Inflammatory macrophage treated with lipopolysaccharide for 1 hour (primary cell): ENCODE data around the gene ARHGEF17.

Source experiments
- DNase-seq, 2 donors: peaks; one replicate each; pipeline ENCODE4 v3.0.0-alpha.2; 2020 to 2022

The ARHGEF17 gene

DNA sequence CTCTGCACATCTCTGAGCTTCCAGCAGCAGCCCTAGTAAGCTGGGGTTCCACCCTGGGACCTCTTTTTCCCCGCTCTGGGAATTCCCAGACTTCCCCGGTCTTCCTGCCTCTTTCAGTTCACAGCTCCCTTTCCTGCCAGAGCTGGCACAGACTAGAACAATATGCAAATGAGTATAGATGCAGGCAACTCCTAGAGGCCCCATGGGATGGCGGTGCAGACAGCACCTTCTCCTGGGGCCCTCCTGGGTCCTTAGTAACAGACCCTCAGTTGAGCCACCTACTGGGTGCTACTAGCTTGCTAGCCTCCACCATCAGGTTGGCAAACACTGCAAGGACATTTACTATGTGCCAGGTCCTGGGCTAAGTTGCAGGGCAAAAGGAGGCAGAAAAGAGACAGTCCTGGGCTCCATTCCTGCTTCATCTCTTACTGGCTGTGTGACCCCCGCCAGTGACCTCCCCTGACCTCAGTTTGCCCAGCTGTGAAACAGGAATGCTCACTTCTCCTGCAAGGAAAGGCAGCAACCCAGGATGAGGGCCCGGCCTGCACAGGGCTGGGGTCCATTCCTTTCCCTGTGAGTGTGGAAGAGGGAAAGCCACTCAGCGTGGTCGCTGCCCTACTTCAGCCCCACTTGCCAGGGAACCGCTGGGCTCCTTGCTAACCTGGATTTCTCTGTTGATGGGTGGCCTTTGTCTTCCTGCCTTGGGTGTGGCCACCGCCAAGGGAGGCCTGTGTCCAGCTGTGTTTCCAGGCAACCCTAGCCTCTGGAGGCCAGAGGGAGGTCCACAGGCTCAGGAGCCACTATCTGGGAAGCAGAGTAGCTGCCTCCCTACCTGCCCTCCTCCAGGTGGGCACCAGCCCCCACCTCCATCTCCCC, 75.4 kb downstream of the ARHGEF17 start:
- peak; percentile 29 to 61 for DNase-seq

DNA sequence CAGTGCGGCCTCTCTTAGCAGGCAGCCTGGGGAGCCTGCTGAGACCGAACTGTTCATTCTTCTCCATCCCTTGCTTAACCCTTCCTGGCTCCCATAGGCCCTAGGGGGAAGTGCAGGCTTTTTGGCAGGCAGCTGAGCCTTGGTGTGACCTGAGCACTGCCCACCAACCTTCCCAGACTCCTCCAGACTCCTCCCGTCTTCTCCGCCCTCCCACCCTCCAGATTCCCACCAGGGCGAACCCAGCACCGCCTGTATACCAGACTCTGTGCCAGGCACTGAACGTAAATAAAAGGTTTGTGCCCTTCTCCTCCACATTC, 76.0 kb downstream of the ARHGEF17 start:
- no peak for DNase-seq

DNA sequence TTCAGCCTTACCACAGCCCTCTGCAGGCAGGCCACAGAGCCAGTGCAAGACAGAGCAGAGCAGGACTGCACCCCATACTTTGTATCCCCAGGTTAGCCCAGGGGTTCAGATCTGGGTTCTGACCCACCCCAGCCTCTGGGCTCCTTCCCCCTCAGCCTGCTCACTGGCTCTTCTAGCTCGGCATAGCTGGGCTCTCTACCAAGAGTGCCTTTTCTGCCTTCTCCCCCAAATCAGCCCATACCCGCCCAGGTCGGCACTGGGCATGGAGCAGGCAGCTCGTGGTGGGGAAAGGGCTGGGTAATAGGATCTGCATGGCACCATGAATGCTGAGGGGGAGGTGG, 76.4 kb downstream of the ARHGEF17 start:
- DNase-seq: no peak

DNA sequence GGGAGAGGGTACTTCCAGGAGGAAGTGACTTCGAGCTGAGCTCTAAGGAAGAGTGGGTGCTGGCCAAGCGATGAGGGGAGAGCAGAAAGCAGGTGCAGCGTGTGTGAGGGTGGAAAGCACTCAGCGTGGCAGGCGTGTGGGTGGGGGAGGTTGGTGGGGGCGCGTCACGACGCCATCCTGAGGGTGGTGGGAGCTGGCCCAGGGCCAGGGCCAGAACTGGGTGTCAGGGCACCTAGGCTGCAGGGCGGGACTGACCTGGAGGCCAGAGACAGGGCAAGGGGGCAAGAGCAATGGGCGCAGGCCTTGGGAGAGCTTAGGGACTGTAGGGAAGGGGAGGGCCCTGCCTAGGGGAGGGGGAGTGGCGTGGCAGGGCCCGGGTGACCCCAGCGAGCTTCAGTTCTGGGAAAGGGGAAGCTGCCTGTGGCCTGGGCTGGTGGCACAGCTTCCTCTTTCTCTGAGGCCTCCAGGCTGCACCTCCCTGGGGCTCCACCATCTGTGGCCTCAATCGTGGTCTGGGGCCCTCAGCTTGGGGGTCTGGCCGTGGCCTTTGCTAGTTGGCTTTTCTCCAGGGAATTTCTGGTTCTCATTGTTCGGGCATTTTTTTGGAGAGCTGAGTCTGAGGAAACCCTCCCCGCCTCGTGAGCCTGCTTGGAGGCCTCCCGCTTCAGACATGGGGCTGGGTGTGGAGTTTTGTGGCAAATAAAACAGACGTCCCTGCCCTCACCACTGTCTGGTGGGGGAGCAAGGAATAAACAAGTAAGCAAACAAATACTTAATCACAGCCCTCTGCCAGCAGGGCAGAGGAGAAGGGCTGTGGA, 77.0 kb downstream of the ARHGEF17 start:
- peak; percentile 87 to 91 for DNase-seq

DNA sequence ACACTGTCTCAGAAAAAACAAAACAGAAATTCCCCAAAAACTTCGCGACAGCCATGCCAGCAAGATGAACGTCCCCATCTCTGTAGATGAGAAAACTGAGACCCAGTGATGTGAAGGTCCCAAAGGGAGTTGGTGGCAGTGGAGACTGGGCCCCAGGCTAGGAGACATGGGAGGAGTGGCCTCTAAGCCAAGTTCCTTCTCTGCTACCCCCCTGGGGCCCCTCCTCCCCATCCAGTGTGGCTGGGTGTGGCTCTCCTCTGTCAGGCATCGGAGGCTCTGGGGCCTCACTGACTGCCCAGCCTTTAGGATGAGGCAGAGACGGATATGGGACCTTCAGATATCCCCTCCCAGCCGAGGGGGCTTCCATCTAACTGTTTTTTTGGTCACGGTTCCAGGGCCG, 77.9 kb downstream of the ARHGEF17 start:
- DNase-seq: peak; percentile 47 to 59

DNA sequence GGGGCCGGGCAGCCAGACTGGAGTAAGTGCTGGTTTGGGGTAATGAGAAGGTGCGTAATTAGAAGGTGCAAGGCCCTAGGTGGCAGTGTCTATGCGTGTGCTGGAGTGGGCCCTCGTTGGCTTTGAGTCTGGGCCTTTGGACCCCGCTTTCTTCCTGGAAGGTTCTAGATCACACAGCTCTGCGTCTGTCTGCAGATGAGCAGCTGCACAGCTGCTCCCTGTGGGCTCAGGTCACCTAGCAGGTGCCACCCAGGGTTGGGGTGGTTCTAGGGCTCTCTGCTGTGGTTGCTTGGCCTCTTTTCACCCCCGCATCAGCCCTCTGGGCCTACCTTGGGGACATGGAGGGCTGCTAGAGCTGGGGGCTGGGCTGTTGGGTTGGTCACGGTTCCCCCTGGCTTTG, 78.5 kb downstream of the ARHGEF17 start:
- DNase-seq: no peak

DNA sequence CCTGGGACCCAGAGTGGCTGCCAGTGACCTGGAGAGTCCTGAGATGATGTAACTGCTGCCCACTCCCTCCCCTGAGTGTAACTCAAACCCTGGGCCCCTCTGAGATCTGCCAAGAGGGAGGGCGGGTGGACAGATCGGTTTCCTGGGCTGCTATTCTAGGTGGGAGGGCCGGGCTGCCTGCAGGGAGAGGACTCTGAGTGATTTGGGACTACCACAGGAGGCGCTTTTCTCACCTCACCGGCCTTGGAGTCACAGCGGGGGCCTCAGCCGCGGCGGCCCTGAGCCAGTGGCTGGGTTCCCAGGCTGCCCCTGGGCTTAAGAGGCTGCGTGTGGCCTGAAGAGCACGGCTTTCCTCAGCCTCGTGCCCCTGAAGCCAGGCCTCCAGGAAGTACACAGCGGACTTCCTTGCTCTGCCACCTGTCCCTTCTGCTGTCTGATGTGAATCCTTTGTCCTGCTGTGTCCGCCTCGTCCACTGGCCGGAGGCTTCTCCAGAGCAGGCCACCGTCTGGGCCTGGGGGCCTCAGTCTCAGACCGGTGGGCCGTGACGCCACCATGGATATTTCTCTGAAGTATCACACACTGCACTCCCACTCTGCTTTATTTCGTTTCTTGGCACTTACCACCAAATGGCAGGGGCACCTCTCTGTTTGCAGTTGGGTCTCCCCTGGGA, 79.7 kb downstream of the ARHGEF17 start:
- DNase-seq: peak in 1 of 2 donors; percentile 39

DNA sequence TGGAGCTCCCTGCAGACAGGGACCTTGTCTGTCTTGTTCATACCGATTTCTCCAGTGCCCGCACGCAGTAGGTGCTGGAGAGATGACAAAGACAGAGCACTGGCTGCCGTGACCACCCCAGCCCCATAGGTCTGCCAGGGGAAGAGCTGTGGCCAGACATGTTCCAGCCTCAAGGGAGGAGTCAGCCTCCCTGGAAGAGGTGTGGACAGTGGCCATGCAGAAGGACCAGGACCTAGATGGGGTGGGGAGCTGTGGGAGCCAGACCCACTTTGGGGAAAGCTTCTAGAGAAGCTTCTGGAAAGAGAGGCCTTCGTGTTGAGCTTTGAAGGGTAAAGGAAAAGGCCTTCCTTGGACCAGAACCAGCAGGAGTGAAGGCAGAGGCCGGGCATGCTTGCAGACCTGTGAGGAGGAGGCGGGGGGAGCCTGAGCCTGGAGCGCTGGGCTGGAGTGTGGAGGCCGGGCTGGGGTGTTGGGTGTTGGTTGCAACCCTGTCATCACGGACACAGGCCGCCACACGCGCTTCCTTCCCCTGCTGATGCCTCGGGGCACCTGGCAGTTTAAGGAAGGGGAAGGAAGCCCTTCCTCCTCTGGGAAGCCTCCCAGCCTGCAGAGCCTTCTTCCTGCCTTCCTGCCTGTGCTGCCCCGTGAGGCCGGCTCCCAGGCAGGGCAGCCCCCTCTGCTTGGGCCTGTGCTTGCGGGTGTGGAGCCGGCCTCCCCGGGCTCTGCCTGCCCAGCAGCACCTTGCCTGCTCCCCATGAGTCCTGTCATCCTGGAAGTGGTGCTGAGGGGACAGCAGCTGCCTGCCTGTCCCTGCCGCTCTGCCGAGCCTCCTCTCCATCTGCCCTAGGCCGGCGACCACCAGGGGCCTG, 80.4 kb downstream of the ARHGEF17 start:
- peak; percentile 12 to 31 for DNase-seq

DNA sequence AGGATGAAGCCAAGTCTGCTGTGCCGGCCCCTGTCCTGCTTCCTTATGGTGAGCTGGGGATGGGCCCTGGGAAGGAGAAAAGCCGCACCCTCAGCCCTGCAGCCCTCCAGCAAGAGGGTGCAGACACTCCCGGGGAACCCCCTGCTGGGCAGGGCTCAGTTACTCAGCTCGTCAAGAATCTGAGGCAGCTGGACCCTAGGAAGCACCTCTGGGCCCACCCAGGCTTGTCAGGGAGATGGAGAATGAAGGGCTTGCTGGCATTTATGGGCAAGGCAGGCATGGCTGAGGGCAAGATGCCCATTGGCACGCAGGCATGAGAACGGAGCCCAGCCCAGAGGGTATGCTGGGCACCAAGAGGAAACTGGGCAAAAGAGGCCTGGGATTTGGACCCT, 81.1 kb downstream of the ARHGEF17 start:
- DNase-seq: no peak

DNA sequence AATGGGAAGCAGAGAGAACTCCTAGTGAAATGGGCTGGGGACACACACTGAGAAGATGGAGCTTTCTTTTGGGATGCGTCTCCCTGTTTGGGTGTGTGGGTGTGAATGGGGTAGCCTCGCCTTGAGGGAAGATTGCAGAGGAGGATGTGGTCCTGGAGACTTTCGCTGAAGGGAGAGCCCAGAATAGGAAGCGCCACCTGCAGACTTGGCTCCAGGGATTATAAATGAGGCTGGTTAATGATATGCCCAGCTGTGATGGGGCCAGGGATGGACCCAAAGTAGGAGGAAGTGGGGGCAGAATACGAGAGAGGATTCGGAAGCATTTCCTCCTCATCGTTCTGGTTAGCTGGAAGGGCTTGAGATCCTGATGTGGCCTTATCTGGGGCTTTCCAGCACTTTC, 81.8 kb downstream of the ARHGEF17 start:
- DNase-seq: no peak

DNA sequence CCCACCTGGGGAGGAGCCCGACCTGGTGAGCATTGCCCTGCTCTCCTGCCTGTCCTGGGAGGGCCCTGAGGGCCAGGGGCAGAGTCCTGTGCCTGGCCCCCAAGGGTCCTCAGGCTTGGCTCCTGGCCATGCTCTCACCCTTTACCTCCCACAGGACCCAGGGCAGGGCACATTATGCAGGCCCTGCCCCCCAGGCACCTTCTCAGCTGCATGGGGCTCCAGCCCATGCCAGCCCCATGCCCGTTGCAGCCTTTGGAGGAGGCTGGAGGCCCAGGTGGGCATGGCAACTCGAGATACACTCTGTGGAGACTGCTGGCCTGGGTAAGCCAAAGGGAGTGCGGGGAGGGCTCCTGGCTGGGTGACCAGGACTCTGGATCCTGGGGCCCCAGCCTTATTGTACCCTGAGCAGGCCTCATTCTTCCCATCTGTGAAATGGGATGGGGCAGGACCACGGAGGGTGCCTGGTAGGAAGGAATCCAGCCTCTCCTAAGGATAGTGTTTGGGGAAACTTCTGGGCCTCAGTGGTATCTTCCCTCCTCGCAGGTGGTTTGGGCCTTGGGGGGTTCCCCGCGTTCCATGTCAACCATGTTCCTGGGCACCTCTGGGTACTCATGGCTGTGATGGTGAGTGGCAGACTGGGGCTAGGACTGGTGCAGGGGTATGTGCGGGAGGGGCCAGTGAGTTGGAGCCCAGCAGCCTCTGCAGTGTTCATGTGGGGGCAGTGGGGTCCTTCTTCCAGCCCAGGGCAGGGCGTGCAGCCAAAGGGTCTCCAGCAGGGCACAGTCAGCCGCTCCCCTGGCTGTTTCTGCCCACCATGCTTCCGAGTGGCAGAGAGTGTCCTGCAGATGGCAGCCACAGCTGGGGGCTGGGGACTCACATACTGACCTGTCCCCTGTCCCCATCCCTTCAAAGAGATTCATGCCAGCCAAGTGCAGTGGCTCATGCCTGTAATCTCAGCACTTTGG, 82.8 kb downstream of the ARHGEF17 start:
- no peak for DNase-seq

DNA sequence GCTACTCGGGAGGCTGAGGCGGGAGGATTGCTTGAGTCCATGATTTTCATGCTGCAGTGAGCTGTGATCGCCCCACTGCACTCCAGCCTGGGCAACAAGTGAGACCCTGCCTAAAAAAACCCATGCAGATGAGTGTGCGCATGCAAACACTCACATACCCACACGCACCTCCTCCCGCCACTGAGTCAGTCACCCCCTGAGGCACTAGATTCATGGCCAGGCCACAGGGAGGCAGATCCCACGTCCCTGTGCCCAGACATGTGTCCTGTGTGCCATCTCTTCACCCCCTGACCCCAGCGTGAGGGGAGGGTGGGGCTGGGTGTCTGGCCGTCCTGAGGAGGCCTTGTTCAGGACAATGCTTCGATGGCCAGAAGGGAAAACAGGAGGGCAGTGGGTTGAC, 83.6 kb downstream of the ARHGEF17 start:
- DNase-seq: no peak

DNA sequence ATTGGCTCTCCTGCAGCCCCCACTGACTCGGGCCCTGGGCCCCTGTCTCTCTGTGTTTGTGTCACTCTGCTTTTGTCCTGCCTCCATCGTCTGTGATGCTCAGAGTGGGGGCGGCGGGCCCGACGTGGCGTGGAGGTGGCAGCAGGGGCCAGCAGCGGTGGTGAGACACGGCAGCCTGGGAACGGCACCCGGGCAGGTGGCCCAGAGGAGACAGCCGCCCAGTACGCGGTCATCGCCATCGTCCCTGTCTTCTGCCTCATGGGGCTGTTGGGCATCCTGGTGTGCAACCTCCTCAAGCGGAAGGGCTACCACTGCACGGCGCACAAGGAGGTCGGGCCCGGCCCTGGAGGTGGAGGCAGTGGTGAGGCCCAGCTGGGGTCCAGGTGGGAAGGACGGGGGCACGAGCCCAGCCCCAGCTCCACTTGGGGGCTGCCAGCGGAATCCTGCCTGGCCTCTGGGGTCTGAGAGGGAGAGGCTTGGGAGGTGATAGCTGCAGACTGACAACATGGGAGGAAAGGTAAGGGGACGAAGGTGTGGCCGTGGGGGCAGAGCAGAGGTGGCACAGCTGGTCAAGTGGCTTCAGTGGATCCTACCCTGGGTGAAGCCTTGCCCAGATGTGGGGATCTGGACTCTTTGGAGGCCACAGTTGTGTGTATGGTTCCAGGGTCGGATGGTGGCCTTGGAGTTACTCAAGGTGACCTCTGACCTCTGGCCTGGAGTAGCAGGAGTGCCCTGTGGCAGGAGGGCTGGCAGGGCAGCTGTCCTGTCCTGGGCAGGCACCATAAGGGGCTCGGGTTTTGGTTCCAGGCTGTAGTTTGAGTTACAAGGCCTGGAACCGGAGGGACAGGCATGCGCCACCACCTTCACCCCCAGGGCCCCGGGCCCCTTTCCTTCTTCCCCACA, 84.3 kb downstream of the ARHGEF17 start:
- no peak for DNase-seq

DNA sequence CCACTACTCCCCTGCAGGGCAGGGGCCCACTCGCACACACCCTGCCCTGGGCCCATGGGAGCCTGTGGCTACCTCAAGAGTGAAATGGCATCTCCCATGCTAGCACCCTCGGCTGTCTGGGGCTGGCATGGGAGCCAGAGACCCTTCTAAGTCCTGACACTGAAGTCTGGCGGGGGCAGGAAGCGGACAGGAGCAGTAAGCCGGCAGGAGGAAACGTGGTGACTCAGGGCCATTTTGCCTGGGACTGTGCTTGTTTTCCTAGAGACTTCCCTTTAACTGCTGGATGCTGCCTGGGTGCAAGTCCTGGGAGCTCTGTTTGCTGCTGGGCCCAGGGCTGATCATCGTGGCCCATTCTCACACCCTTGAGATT, 84.9 kb downstream of the ARHGEF17 start:
- no peak for DNase-seq

DNA sequence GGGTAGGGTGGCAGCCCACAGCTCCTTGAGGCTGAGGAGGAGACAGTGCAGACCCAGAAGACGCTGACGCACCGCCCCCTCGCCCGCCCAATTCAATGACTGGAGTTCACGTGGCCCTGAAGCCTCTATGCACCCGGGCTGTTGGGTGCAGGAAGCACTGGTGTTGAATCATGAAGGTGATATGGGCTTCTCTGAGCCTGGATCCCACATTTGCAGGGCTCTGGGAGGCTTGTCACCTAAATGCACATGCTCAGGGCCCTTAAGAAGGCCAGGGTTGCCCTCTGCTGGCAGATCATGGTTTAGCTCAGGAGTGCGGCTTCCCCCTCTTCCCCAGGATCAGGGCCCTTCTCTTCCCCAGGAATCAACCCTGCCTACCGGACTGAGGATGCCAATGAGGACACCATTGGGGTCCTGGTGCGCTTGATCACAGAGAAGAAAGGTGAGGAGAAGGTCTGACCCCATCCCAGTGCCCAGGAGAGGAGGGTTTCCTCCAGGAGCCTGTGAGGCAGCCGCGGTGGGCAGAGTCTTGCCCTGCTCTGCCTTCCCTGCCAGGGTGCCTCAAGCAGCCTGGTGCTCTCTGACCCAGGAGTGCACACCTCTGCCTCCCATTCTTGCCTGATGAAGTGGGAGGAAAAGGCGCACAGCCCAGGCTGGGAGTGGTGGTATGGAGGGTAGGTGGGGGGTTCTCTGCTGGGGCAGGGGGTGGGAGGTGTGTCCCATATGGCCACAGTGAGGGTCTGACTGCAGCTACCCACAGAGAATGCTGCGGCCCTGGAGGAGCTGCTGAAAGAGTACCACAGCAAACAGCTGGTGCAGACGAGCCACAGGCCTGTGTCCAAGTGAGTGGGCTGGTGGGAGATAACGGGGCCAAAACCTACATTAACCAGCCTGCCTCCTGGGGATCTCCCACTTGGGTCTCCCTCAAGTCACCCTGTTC, 85.7 kb downstream of the ARHGEF17 start:
- DNase-seq: peak; percentile 55 to 88

DNA sequence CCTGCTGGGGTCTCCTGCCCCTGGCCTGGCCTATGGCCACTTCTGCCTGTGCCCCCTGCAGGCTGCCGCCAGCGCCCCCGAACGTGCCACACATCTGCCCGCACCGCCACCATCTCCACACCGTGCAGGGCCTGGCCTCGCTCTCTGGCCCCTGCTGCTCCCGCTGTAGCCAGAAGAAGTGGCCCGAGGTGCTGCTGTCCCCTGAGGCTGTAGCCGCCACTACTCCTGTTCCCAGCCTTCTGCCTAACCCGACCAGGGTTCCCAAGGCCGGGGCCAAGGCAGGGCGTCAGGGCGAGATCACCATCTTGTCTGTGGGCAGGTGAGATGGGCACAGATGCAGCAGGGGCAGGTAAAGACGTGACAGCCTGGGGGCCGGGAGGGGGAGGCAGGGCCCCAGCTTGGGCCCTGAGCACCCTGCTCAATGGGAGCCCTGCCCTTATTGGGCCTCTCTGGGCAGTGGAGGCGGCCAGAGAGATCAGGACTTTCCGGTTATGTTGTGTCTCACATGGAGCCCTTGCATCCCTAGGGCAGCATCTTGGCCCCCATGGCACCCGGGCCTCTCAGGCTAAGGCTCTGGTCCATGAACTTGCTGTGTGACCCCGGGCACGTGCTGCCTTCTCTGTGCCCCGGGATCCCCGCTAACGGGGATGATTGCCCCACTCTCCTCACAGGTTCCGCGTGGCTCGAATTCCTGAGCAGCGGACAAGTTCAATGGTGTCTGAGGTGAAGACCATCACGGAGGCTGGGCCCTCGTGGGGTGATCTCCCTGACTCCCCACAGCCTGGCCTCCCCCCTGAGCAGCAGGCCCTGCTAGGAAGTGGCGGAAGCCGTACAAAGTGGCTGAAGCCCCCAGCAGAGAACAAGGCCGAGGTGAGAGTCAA, 86.6 kb downstream of the ARHGEF17 start:
- DNase-seq: no peak

DNA sequence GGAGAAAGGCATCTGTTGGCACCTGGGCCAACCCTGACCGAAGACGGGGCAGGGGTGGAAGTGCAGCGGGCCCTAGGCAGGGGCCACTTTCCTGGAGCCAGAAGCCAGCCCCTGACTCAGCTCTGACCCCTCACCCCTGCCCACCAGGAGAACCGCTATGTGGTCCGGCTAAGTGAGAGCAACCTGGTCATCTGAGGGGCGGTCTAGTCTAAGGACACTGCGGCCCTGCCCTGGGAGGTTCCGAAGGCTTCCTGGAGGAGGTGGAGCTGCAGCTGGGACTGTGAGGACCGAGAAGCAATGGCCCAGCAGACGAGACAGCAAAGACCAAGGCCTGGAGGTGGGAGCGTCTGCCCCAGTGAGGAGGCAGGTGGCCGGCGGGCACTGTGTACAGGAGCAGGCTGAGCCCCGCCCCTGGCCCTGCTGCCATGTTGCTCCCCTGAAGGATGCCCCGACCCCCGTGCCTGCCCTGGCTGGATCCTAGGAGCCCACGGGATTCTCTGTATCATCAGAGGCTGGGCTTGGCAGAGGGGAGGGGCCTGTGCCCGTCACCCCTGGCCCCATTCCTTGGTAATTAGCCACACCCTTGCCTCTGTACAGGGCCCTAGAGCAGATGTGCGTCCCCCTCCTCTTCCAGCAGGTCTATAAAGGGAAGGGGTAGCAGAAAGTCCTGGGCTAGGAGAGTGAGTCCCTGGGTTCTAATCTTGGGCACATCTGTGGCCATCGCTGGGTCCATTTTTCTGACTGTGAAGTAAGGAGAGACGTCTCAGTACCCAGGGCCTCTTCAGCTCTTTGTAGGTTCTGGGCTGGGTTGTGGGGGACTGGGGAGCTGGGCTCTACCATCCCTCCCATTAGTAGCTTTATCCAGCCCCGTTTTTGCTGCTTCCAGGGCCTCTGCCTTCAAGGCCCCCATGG, 87.5 kb downstream of the ARHGEF17 start:
- no peak for DNase-seq
